Activated gamma-delta T cell (primary cell): ENCODE results near the gene TMEM256.

Experiments
- DNase-seq: peaks from one replicate; lab custom pipeline; 2025; lab: John Stamatoyannopoulos, UW

TMEM256 gene

GRCh38 chr17:7429722-7430121 lies 25.8 kb upstream of the TMEM256 start:
- no peak for DNase-seq

- no peak for DNase-seq
Measured at GRCh38 chr17:7428557-7428956, 24.7 kb upstream of the TMEM256 start, which contains the start of gene SPEM3. Gene SPEM3, plus strand, starts transcription at chr17:7428857. Its CDS starts 46 bp downstream, at chr17:7428903.

GRCh38 chr17:7427549-7427948 lies 23.7 kb upstream of the TMEM256 start:
- DNase-seq: no peak

GRCh38 chr17:7426896-7427489 lies 23.1 kb upstream of the TMEM256 start:
- DNase-seq: no peak

- DNase-seq: no peak
Measured at GRCh38 chr17:7426203-7426863, 22.4 kb upstream of the TMEM256 start.

GRCh38 chr17:7425756-7426155 lies 21.9 kb upstream of the TMEM256 start:
- DNase-seq: no peak

- DNase-seq: no peak
Measured at GRCh38 chr17:7425316-7425715, 21.4 kb upstream of the TMEM256 start, which contains the start of gene SPEM2. Gene SPEM2, plus strand, starts transcription at chr17:7425616. Its CDS starts 73 bp downstream, at chr17:7425689.

- no peak for DNase-seq
Measured at GRCh38 chr17:7423679-7424078, 19.8 kb upstream of the TMEM256 start.

- no peak for DNase-seq
Measured at GRCh38 chr17:7421186-7421585, 17.3 kb upstream of the TMEM256 start.

GRCh38 chr17:7419819-7420610 lies 16.1 kb upstream of the TMEM256 start, which contains the start of gene SPEM1:
Gene SPEM1, plus strand, starts transcription at chr17:7420324. Its CDS starts 61 bp downstream, at chr17:7420385.
- DNase-seq: no peak

- no peak for DNase-seq
Measured at GRCh38 chr17:7418472-7419152, 14.7 kb upstream of the TMEM256 start.

- DNase-seq: no peak
Measured at GRCh38 chr17:7417056-7417655, 13.3 kb upstream of the TMEM256 start.

GRCh38 chr17:7416323-7416722 lies 12.4 kb upstream of the TMEM256 start:
- DNase-seq: no peak

GRCh38 chr17:7415784-7416183 lies 11.9 kb upstream of the TMEM256 start:
- DNase-seq: no peak

GRCh38 chr17:7414837-7415236 lies 10.9 kb upstream of the TMEM256 start:
- DNase-seq: no peak

- DNase-seq: no peak
Measured at GRCh38 chr17:7413346-7413985, 9.6 kb upstream of the TMEM256 start.

- DNase-seq: no peak
Measured at GRCh38 chr17:7411427-7411750, 7.5 kb upstream of the TMEM256 start.

GRCh38 chr17:7410634-7411426 lies 6.9 kb upstream of the TMEM256 start:
- no peak for DNase-seq

GRCh38 chr17:7409716-7410115 lies 5.8 kb upstream of the TMEM256 start:
- no peak for DNase-seq

GRCh38 chr17:7408863-7409262 lies 5.0 kb upstream of the TMEM256 start:
- DNase-seq: no peak
